HepG2 (cell line): ENCODE measurements around the gene MYO15A.

Experiments used
- AHR ChIP-seq: IDR thresholded peaks from 2 replicates; pipeline ENCODE4 v1.6.1; 2018; ENCODE audit warnings: missing genetic modification reagents, missing compliant biosample characterization
- BCLAF1 ChIP-seq: fragments of 450-650 bp; IDR thresholded peaks from 2 replicates; pipeline ENCODE4 v1.6.1; 2017; ENCODE audit warnings: mild to moderate bottlenecking
- DNMT1 ChIP-seq: sonication (generic); formaldehyde crosslinking; IDR thresholded peaks from 2 replicates; pipeline ENCODE4 v1.5.1; 2020; ENCODE audit warnings: mild to moderate bottlenecking, missing genetic modification reagents
- HCFC1 ChIP-seq: fragments of 150-350 bp; IDR thresholded peaks from 2 replicates; pipeline ENCODE4 v1.6.1; 2014; ENCODE audit warnings: low read depth, low read length
- MAX ChIP-seq: IDR thresholded peaks from 2 replicates; pipeline ENCODE4 v1.6.1; 2012; ENCODE audit warnings: inconsistent platforms
- NR2C2 ChIP-seq: sonication (generic); formaldehyde crosslinking; IDR thresholded peaks from 2 replicates; pipeline ENCODE4 v1.4.0; 2020; ENCODE audit warnings: missing genetic modification reagents, mild to moderate bottlenecking, moderate library complexity, borderline replicate concordance
- POLR2AphosphoS5 ChIP-seq: IDR thresholded peaks from 2 replicates; pipeline ENCODE4 v1.6.1; 2012; ENCODE audit warnings: low read depth, low read length
- SP2 ChIP-seq: sonication (generic); formaldehyde crosslinking; IDR thresholded peaks from 2 replicates; pipeline ENCODE4 v1.5.1; 2020; ENCODE audit warnings: mild to moderate bottlenecking, missing genetic modification reagents
- ZBTB7B ChIP-seq: sonication (generic); formaldehyde crosslinking; IDR thresholded peaks from 2 replicates; pipeline ENCODE4 v1.4.0; 2020; ENCODE audit warnings: missing genetic modification reagents

GRCh38 chr17:18074566-18075272 is 33.8 kb upstream of the MYO15A start:
- TF ChIP-seq ZBTB7B (CRISPR knock-in tag) (no peak), POLR2AphosphoS5 (no peak), NR2C2 (CRISPR knock-in tag) (no peak), AHR (no peak), BCLAF1 (no peak), SP2 (no peak), HCFC1 (no peak), MAX (no peak), DNMT1 (CRISPR knock-in tag) (no peak)
